ENCODE data around the gene LPP. TPM values are rescaled to one million over a fixed set of nuclear protein-coding genes. Genes with fewer than 3 reads are reported as not detected.

The LPP gene
- total and polyA plus RNA-seq, 2 of the 13 experiments (the other 11 are each of a cell fraction or from before 2014, with no cell fraction given): 19.2 to 29.9 TPM

- no peak for TF ChIP-seq HIC2 (CRISPR knock-in tag; IDR thresholded peaks at IDR 0.05; ENCODE audit: low read depth)
- no peak for TF ChIP-seq SKI (IDR thresholded peaks at IDR 0.05; ENCODE audit: partially characterized antibody)
- TF ChIP-seq ZNF556 (CRISPR knock-in tag; IDR thresholded peaks at IDR 0.05; ENCODE audit: borderline replicate concordance): no peak
- TF ChIP-seq ZNF609 (CRISPR knock-in tag; IDR thresholded peaks at IDR 0.05; ENCODE audit: borderline replicate concordance): no peak
- TF ChIP-seq ZFP36 (IDR thresholded peaks at IDR 0.05; ENCODE audit: borderline replicate concordance, low read depth, low read length, partially characterized antibody): no peak
These were observed 6.8 kb downstream of the LPP start (continued) for GRCh38 chr3:188160751-188161150.

GRCh38 chr3:188164248-188164687 lies 10.3 kb downstream of the LPP start:
- FAIRE-seq (peak; percentile 44), ATAC-seq (peak; percentile 23; the same call in 2 of the 3 replicates), DNase-seq (ENCODE audit: low spot score) (peak; percentile 40)
- H3K36me3 ChIP-seq (replicated peaks in 1 of 2; ENCODE audit: control insufficient read depth in 1 of 2, insufficient read depth in 2 of 2, low read length in 2 of 2): peaks cover 0 to 3% of the 10 kb centered on the region in 2 experiments; a peak in 3 of 5 replicates
- no peak overlapping the region for H3K4me2 ChIP-seq (ENCODE audit: low read depth, low read length)
- H2AFZ ChIP-seq (ENCODE audit: low read length): no peak overlapping the region
- intact Hi-C loops (cut with micrococcal nuclease; ENCODE audit: unreplicated experiment) (no loop called here), in situ Hi-C loops (cut with HindIII; ENCODE audit: extremely low pct_ligation_motif_present, low pct_unique_long_range_greater_than_20kb) (no loop called here)
- no peaks in the 10 kb centered on the region for H3K27me3 ChIP-seq (ENCODE audit: control insufficient read depth in 1 of 2, insufficient read depth in 2 of 2, low read length in 2 of 2)
- H3K9me3 ChIP-seq (ENCODE audit: low read length): no peaks in the 10 kb centered on the region
- CTCF ChIA-PET (ENCODE audit: low intra/inter-chr PET ratio, low total read pairs): no interaction called here
- WGBS (ENCODE audit: low lambda C conversion rate): 51% methylated on average over 2 of the region's 2 CpGs
- TF ChIP-seq ZSCAN31 (CRISPR knock-in tag; IDR thresholded peaks at IDR 0.05; ENCODE audit: low read depth) (no peak), ZFAT (CRISPR knock-in tag; conservative IDR thresholded peaks at IDR 0.05) (no peak), ZNF205 (CRISPR knock-in tag; IDR thresholded peaks at IDR 0.05) (no peak), RARA (CRISPR knock-in tag; IDR thresholded peaks at IDR 0.05) (0 out of 2 replicates have a peak, but pooled peaks have one; percentile 28), BCLAF1 (IDR thresholded peaks at IDR 0.05) (no peak), TEAD3 (CRISPR knock-in tag; optimal IDR thresholded peaks at IDR 0.05; ENCODE audit: borderline replicate concordance) (no peak), KMT2A (CRISPR knock-in tag; IDR thresholded peaks at IDR 0.05) (no peak)
- H3K9ac ChIP-seq (ENCODE audit: insufficient read depth, low read depth, low read length): no peak overlapping the region
- peaks cover 95% of the 10 kb centered on the region for H3K79me2 ChIP-seq (ENCODE audit: insufficient read depth, low read length)
- POLR2A ChIA-PET: interaction anchor here (0.8 kb wide), 1 partner anchor 414 kb away, joined by 3 read pairs; no protein-coding TSS in a partner anchor
- no peak overlapping the region for H3K4me3 ChIP-seq (replicated peaks in 1 of 3; ENCODE audit: insufficient read depth in 1 of 3, low read depth in 2 of 3, low read length in 3 of 3)
- H4K20me1 ChIP-seq (ENCODE audit: insufficient read depth, low read length): no peaks in the 10 kb centered on the region
- H3K27ac ChIP-seq (ENCODE audit: extremely low read length, insufficient read depth, low read length): peak overlapping the region; percentile 26
- no TSS peak for BruUV-seq (replicated peaks)
- H3K4me1 ChIP-seq (ENCODE audit: insufficient read depth, low read length): peaks cover 100% of the 10 kb centered on the region
